ENCODE measurements around the gene SNX17.
"Not testable (repeated sequence)": the region's sequence is repeated elsewhere in the genome, so short reads cannot be mapped to it uniquely, and the experiment has no call there.

The SNX17 gene

GRCh38 chr2:27400348-27401135, 30.1 kb downstream of the SNX17 start:
- DNase-seq (ENCODE audit: low read depth), result no peak

- no peak for DNase-seq (ENCODE audit: low read depth)
Observed at GRCh38 chr2:27407798-27408491, 37.5 kb downstream of the SNX17 start.

GRCh38 chr2:27408601-27409320, 38.3 kb downstream of the SNX17 start:
- DNase-seq (ENCODE audit: low read depth), result peak; percentile 28

- peak; percentile 95 for DNase-seq (ENCODE audit: low read depth)
Observed at GRCh38 chr2:27409321-27410073, 39.1 kb downstream of the SNX17 start, which contains the start of gene PPM1G. Gene PPM1G (minus strand): TSS chr2:27409591. CDS start chr2:27409422, 169 bp downstream.

GRCh38 chr2:27412419-27413152, 42.2 kb downstream of the SNX17 start:
- no peak for DNase-seq (ENCODE audit: low read depth)

- no peak for DNase-seq (ENCODE audit: low read depth)
Observed at GRCh38 chr2:27416151-27416550, 45.7 kb downstream of the SNX17 start.

GRCh38 chr2:27420996-27421395, 50.6 kb downstream of the SNX17 start:
- no peak for DNase-seq (ENCODE audit: low read depth)

- no peak for DNase-seq (ENCODE audit: low read depth)
Observed at GRCh38 chr2:27421660-27422250, 51.3 kb downstream of the SNX17 start.

- no peak for DNase-seq (ENCODE audit: low read depth)
Observed at GRCh38 chr2:27422958-27423357, 52.5 kb downstream of the SNX17 start.

- not testable (repeated sequence) for DNase-seq (ENCODE audit: low read depth)
Observed at GRCh38 chr2:27425039-27425438, 54.6 kb downstream of the SNX17 start.
